ENCODE measurements around the gene HMCN1.

DNA sequence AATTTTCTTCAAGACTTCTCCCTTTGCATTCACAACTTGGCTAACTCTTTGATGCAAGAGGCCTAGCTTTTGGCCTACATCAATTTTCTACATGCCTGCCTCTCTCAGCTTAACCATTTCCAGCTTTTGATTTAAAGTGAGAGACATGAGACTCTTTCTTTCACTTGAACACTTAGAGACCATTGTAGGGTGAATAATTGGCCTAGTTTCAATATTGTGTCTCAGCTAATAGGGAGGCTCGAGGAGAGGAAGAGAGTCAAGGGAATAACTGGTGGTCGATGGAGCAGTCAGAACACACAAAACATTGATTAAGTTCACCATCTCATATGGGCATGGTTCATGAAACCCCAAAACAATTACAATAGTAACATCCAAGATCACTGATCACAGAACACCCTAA, 415.4 kb downstream of the HMCN1 start:
- no peak for TF ChIP-seq POLR2A (IDR thresholded peaks at IDR 0.05)
- TF ChIP-seq, protein P1, sequence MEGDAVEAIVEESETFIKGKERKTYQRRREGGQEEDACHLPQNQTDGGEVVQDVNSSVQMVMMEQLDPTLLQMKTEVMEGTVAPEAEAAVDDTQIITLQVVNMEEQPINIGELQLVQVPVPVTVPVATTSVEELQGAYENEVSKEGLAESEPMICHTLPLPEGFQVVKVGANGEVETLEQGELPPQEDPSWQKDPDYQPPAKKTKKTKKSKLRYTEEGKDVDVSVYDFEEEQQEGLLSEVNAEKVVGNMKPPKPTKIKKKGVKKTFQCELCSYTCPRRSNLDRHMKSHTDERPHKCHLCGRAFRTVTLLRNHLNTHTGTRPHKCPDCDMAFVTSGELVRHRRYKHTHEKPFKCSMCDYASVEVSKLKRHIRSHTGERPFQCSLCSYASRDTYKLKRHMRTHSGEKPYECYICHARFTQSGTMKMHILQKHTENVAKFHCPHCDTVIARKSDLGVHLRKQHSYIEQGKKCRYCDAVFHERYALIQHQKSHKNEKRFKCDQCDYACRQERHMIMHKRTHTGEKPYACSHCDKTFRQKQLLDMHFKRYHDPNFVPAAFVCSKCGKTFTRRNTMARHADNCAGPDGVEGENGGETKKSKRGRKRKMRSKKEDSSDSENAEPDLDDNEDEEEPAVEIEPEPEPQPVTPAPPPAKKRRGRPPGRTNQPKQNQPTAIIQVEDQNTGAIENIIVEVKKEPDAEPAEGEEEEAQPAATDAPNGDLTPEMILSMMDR (IDR thresholded peaks at IDR 0.05): no peak
- no peak for TF ChIP-seq EP300 (IDR thresholded peaks at IDR 0.05)
